HCT116 (cell line): ENCODE data around the gene ARF1.

Source experiments
- ATF3 ChIP-seq: IDR thresholded peaks from 2 replicates; pipeline ENCODE4 v1.6.1; 2012
- CTCF ChIP-seq, 3 experiments: fragments of 200-600 bp in 1 of 3; sonication (generic) in 1 of 3; IDR thresholded peaks in 2 of 3; conservative IDR thresholded peaks in 1 of 3; 2 replicates each; pipeline ENCODE4 v1.5.1; 2012 to 2017; ENCODE audit warnings: low read depth in 2 of 3, low read length in 2 of 3, antibody characterized with exemption in 1 of 3, borderline replicate concordance in 1 of 3, control low read depth in 1 of 3, mild to moderate bottlenecking in 1 of 3, mixed read lengths in 1 of 3, mixed run types in 1 of 3, moderate library complexity in 1 of 3; ENCODE audit not compliant: insufficient read depth in 1 of 3
- EGR1 ChIP-seq: IDR thresholded peaks from 2 replicates; pipeline ENCODE4 v1.6.1; 2012; ENCODE audit warnings: low read depth
- ELF1 ChIP-seq: IDR thresholded peaks from 2 replicates; pipeline ENCODE4 v1.6.1; 2012; ENCODE audit warnings: low read depth, borderline replicate concordance
- FOSL1 ChIP-seq: IDR thresholded peaks from 2 replicates; pipeline ENCODE4 v1.6.1; 2012; ENCODE audit warnings: low read depth
- MAX ChIP-seq: IDR thresholded peaks from 2 replicates; pipeline ENCODE4 v1.6.1; 2012
- POLR2A ChIP-seq: IDR thresholded peaks from 2 replicates; pipeline ENCODE4 v1.7.0; 2011; ENCODE audit warnings: borderline replicate concordance; ENCODE audit not compliant: insufficient read depth, insufficient read length; ENCODE audit errors: extremely low read depth
- POLR2AphosphoS5 ChIP-seq: IDR thresholded peaks from 2 replicates; pipeline ENCODE4 v1.6.1; 2011; ENCODE audit warnings: mild to moderate bottlenecking, low read depth, low read length, moderate library complexity
- REST ChIP-seq: IDR thresholded peaks from 2 replicates; pipeline ENCODE4 v1.6.1; 2012; ENCODE audit warnings: low read depth
- SIN3A ChIP-seq: IDR thresholded peaks from 2 replicates; pipeline ENCODE4 v1.6.1; 2012; ENCODE audit warnings: low read depth
- SRF ChIP-seq: IDR thresholded peaks from 2 replicates; pipeline ENCODE4 v1.6.1; 2012; ENCODE audit warnings: low read depth
- TCF7L2 ChIP-seq: IDR thresholded peaks from 2 replicates; pipeline ENCODE4 v1.7.0; 2011; ENCODE audit warnings: borderline replicate concordance, inconsistent platforms; ENCODE audit not compliant: insufficient read depth, insufficient read length; ENCODE audit errors: extremely low read depth
- ZNF274 ChIP-seq: fragments of 200-500 bp; sonication (Bioruptor generic); IDR thresholded peaks from 2 replicates; pipeline ENCODE4 v1.6.1; 2014; ENCODE audit warnings: mild to moderate bottlenecking, low read depth, low read length, inconsistent platforms

- TF ChIP-seq REST: no peak
- TF ChIP-seq SIN3A: no peak
- TF ChIP-seq CTCF (IDR thresholded peaks at IDR 0.05 in 2 of 3, conservative IDR thresholded peaks at IDR 0.05 in 1 of 3; ENCODE audit: borderline replicate concordance in 1 of 3, insufficient read depth in 1 of 3, low read depth in 2 of 3, low read length in 2 of 3): no peak
- TF ChIP-seq EGR1: no peak
- no peak for TF ChIP-seq POLR2A
- no peak for TF ChIP-seq SRF
- TF ChIP-seq MAX: no peak
- no peak for TF ChIP-seq TCF7L2
- no peak for TF ChIP-seq POLR2AphosphoS5
- no peak for TF ChIP-seq ZNF274
- no peak for TF ChIP-seq ELF1
- TF ChIP-seq ATF3: no peak
- no peak for TF ChIP-seq FOSL1
Measured at GRCh38 chr1:228047183-228047466, 35.4 kb upstream of the ARF1 start.
